ENCODE measurements around the gene KRT17.
"Not testable (repeated sequence)": the region's sequence is repeated elsewhere in the genome, so short reads cannot be mapped to it uniquely, and the experiment has no call there.

Gene KRT17

DNA sequence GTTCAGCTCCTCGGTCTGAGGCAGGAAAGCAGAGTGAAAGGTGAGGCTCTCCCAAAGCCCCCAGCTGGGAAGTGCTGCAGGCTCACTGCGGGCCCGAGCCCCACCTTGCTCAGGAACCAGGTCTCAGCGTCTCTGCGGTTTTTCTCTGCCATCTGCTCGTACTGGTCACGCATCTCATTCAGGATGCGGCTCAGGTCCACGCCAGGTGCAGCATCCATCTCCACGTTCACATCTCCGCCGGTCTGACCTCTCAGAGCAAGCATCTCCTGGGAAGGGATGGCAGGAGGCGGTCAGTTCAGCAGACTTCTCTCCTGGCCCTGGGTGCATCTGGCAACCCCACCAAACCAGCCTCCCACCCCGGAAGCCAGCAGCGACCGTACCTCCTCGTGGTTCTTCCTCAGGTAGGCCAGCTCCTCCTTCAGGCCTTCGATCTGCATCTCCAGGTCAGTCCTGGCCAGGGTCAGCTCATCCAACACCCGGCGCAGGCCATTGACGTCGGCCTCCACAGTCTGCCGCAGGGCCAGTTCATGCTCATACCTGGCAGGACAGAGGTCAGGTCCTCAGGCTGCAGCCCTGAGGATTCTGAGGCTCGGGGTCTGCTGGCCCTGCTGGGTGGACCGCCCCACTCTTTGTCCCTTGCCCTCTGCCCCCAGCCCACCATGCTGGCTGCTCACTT lies 13.3 kb downstream of the KRT17 start:
- peaks cover 18% of the 10 kb centered on the region for H3K9me3 ChIP-seq
- no peak overlapping the region for H3K9ac ChIP-seq
- TF ChIP-seq Cebpa-rat (IDR thresholded peaks at IDR 0.05): no peak
- H3K4me1 ChIP-seq: peaks cover 17% of the 10 kb centered on the region
- H4K20me1 ChIP-seq: no peaks in the 10 kb centered on the region
- H3K27me3 ChIP-seq: no peaks in the 10 kb centered on the region
- H3K4me2 ChIP-seq: no peak overlapping the region
- H3K36me3 ChIP-seq: no peaks in the 10 kb centered on the region
- no peak overlapping the region for H3K27ac ChIP-seq
- H3K4me3 ChIP-seq: no peak overlapping the region

DNA sequence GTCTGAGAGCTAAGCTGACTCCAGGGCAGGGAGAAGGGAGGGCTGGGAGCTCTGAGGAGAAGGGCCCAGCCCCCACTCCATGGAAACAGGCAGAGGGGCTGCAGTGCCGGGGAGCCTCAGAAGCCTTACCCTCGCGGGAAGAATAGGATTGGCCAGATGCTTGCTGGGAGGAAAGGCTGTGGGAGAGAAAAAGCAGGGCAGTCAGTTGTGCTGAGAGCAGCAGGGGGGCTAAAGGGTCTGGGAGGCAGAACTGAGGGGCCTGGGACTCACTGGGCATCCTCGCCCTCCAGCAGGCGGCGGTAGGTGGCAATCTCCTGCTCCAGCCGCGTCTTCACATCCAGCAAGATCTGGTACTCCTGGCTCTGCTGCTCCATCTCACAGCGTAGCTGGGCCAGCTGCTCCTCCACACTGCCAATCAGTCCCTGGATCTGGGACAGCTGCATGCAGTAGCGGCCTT lies 14.3 kb downstream of the KRT17 start:
- not testable (repeated sequence) for H3K27me3 ChIP-seq, H3K9ac ChIP-seq, H3K27ac ChIP-seq, H3K4me2 ChIP-seq, H3K36me3 ChIP-seq, H3K4me3 ChIP-seq, H4K20me1 ChIP-seq
- Histone ChIP-seq H3K9me3 (peaks cover 28% of the 10 kb centered on the region), H3K4me1 (peaks cover 17% of the 10 kb centered on the region)

DNA sequence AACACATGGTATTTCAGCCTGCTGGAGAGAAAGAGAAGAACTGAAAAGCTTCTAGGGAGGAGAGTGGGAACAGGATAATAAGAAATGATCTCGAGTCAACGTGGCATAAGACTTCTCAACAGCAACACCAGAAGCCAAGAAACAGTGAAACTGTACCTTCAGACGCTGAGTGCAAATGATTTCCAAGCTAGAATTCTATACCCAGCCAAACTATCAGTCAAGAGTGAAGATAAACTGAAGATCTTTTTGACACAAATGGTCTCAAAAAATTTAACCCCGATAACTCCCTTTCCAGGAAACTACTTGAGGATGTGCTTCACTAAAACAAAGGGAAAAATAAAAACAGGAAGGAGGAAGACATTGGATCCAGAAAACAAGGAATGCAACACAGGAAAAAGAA lies 17.4 kb downstream of the KRT17 start:
- H4K20me1 ChIP-seq, H3K9ac ChIP-seq, H3K4me2 ChIP-seq, H3K4me3 ChIP-seq, H3K36me3 ChIP-seq, H3K27me3 ChIP-seq, H3K27ac ChIP-seq: not testable (repeated sequence)
- Histone ChIP-seq H3K9me3 (peaks cover 28% of the 10 kb centered on the region), H3K4me1 (peaks cover 17% of the 10 kb centered on the region)

DNA sequence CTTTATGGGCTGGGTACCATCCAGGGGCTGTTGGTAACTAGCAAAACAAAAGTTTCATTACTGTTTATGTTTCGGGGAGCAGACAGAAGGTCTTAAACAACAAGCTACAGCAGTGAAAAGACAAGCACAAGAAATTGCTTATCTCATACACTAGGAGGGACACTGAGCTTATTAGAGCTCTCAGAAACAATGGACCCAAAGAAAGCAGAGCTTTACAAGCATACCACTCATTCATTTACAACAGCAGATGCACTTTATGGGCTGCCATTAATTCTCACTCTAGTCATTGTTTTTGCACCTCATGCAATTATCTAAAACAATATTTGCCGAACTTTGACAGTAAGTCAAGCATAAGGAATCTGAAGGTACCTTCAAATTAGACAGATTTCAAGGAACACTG lies 21.9 kb downstream of the KRT17 start:
- no peak overlapping the region for H3K9ac ChIP-seq
- H4K20me1 ChIP-seq: no peaks in the 10 kb centered on the region
- no peak for TF ChIP-seq Cebpa-rat (IDR thresholded peaks at IDR 0.05)
- no peaks in the 10 kb centered on the region for H3K36me3 ChIP-seq
- no peak overlapping the region for H3K4me2 ChIP-seq
- H3K9me3 ChIP-seq: peaks cover 24% of the 10 kb centered on the region
- no peaks in the 10 kb centered on the region for H3K27me3 ChIP-seq
- H3K4me3 ChIP-seq: no peak overlapping the region
- no peaks in the 10 kb centered on the region for H3K4me1 ChIP-seq
- H3K27ac ChIP-seq: no peak overlapping the region

DNA sequence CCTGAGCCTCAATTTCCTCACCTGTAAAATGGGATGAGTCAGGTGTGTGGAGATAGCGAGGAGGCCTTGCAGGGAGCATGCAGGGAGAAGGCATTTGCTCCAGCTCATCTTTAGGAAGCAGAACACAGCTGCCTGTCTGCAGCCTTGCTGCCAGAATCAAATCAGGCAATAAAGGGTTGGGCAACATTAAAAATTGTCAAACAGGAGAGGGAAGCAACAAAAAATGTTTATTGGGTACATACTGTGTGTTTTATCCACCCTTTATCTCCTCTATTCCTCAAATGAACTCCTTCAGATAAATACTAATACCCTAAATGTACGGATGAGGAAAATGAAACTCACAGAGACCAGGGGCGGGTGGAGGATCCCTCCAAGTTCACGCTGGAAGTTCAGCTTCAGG lies 24.1 kb downstream of the KRT17 start:
- H3K9me3 ChIP-seq: peaks cover 2% of the 10 kb centered on the region; the same call in 1 of the 2 replicates
- H3K27ac ChIP-seq: no peak overlapping the region
- TF ChIP-seq Cebpa-rat (IDR thresholded peaks at IDR 0.05): no peak
- H3K9ac ChIP-seq: no peak overlapping the region
- H3K4me2 ChIP-seq: no peak overlapping the region
- H3K36me3 ChIP-seq: no peaks in the 10 kb centered on the region
- H3K4me3 ChIP-seq: no peak overlapping the region
- H3K4me1 ChIP-seq: no peaks in the 10 kb centered on the region
- no peaks in the 10 kb centered on the region for H4K20me1 ChIP-seq
- H3K27me3 ChIP-seq: no peaks in the 10 kb centered on the region

DNA sequence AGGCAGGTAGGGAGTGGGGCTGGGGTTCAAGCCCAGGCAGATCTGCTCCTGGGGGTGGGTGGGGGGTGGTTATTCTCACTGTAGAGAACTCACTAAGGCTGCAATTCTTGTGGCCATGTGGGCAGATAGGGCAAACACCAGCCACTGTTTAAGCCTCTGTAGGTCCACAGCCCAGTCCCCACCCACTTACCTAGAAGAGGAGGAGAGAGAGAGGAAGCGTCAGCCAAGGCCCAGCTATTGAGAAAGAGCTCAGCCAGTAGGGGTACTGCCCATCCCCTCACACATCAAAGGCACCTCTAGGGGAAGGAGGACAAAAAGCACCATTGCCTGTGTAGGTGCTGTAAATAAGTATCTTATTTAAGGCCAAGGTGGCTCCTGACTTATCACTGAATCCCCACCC lies 24.7 kb downstream of the KRT17 start:
- Histone ChIP-seq H3K4me1 (no peaks in the 10 kb centered on the region), H3K27me3 (no peaks in the 10 kb centered on the region), H3K9ac (no peak overlapping the region), H3K9me3 (no peaks in the 10 kb centered on the region), H3K27ac (no peak overlapping the region), H3K36me3 (no peaks in the 10 kb centered on the region), H3K4me3 (no peak overlapping the region), H4K20me1 (no peaks in the 10 kb centered on the region), H3K4me2 (no peak overlapping the region)
- TF ChIP-seq Cebpa-rat (IDR thresholded peaks at IDR 0.05): no peak

DNA sequence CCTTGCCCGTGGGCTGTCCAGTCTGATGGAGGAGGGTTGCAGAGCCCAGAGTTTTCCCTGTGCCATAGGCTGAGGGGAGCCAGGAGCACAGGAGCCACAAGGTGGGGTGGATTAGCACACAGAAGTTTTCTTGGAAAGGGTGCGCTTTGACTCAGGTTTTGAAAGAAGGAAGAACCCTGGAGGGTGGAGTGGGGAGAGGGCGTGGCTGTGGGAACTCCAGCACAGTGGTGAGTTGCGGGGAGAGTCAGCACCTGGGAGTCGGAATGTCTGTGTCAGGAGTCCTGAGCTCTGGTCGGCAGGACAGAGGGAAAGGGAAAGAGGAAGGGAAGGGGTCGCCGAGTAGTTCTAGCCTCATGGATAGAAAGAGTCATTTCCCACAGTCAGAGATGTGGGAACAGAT lies 28.8 kb downstream of the KRT17 start:
- Histone ChIP-seq H3K9ac (no peak overlapping the region), H3K27ac (no peak overlapping the region), H3K36me3 (no peaks in the 10 kb centered on the region), H3K27me3 (no peaks in the 10 kb centered on the region), H3K4me3 (no peak overlapping the region), H4K20me1 (no peaks in the 10 kb centered on the region), H3K4me2 (no peak overlapping the region), H3K9me3 (no peaks in the 10 kb centered on the region), H3K4me1 (no peaks in the 10 kb centered on the region)
- no peak for TF ChIP-seq Cebpa-rat (IDR thresholded peaks at IDR 0.05)

DNA sequence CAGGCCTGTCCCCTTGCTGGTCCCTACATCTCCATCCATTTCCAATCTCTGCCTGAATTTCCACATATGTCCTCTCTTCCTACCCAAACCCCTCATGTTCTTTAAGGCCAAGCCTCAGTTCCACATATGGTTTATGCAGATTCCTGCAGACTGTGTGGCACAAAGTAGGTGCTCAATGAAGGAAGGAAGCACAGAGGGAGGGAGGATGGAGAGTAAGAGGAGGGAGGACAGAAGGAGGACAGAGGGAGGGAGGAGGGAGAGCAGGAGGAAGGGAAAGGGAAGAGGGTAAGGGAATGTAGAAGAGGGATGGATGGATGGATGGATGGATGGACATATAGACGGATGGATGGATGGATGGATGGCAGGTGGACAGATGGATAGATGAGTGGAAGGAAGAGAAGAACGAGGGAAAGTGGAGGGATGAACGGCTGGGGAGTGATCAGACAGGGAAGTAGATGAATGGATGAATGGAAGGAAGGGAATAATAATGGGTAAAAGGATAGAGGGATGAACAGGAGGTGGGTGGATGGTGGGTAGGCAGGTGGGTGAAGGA lies 29.9 kb downstream of the KRT17 start:
- H3K4me3 ChIP-seq: no peak overlapping the region
- TF ChIP-seq Cebpa-rat (IDR thresholded peaks at IDR 0.05): no peak
- no peaks in the 10 kb centered on the region for H3K4me1 ChIP-seq
- no peaks in the 10 kb centered on the region for H3K36me3 ChIP-seq
- H3K27me3 ChIP-seq: no peaks in the 10 kb centered on the region
- no peak overlapping the region for H3K27ac ChIP-seq
- H3K9me3 ChIP-seq: no peaks in the 10 kb centered on the region
- no peak overlapping the region for H3K9ac ChIP-seq
- no peaks in the 10 kb centered on the region for H4K20me1 ChIP-seq
- no peak overlapping the region for H3K4me2 ChIP-seq

DNA sequence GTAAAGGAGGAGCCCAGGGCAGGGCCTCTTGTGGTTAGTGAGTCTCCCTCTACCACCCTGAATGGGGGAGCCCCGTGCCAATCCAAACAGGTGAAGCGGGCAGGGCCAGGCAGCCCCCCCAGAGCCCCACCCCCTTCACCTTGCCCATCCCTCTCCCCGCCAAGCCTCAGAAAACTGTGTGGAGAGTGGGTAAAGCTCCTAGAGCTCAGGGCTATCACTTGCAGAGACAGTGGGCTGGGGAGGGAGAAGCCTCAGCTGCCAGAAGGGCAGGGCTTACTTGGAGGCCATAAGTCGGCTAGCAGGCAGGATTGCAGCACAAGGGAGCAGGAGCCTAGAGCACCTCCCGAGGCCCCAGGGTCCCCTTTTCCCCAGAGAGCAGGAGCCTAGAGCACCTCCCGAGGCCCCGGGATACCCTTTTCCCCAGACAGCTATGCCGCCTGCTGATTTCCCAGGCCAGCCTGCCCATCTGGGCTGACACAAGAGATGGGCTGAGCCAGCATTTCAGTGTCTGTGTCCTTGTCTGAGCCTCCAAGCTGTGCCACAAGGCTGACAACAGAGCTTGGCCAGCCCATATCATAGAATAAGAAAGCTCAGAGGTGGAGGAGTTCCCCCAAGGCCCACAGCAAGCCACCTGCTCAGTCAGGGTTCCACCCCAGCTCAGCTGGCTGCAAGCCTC lies 30.9 kb downstream of the KRT17 start:
- no peaks in the 10 kb centered on the region for H3K27me3 ChIP-seq
- TF ChIP-seq Cebpa-rat (IDR thresholded peaks at IDR 0.05): no peak
- no peak overlapping the region for H3K4me2 ChIP-seq

DNA sequence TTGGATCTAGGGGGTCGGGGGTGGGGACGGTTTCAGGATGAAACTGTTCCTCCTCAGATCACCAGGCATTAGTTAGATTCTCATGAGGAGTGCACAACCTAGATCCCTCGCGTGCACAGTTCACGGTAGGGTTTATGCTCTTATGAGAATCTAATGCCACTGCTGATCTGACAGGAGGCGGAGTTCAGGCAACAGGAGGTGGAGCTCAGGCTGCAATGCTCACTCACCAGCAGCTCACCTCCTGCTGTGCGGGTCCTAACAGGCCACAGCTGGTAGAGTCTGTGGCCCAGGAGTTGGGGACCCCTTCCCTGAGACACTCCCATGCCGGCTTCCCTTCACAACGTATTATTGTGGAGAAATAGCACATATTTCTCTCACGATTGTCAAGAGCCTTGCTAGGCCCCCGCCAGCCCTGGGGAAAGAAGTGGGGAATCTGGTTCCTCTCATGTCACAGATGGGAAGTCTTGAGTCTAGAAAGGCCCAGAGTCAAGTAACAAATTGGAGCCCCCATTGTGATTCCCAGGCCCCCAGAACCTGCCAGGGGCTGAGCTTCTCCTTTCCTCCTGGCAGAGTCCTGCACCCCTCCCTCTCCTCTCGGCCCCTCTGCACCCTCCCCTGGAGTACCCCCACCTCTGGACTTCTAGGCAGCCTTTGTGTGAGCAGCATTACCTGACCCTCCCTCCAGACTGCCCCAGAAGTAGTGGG lies 31.6 kb downstream of the KRT17 start:
- H3K27me3 ChIP-seq: no peaks in the 10 kb centered on the region
- no peak overlapping the region for H3K4me2 ChIP-seq
- H3K4me3 ChIP-seq: no peak overlapping the region
- no peaks in the 10 kb centered on the region for H3K4me1 ChIP-seq
- no peak overlapping the region for H3K9ac ChIP-seq
- H3K36me3 ChIP-seq: no peaks in the 10 kb centered on the region
- H3K9me3 ChIP-seq: no peaks in the 10 kb centered on the region
- H4K20me1 ChIP-seq: no peaks in the 10 kb centered on the region
- TF ChIP-seq Cebpa-rat (IDR thresholded peaks at IDR 0.05): no peak
- no peak overlapping the region for H3K27ac ChIP-seq

More for the DNA sequence above, 30.9 kb downstream of the KRT17 start:
- Histone ChIP-seq H3K4me1 (no peaks in the 10 kb centered on the region), H3K4me3 (no peak overlapping the region), H3K27ac (no peak overlapping the region), H3K9ac (no peak overlapping the region), H4K20me1 (no peaks in the 10 kb centered on the region), H3K9me3 (no peaks in the 10 kb centered on the region), H3K36me3 (no peaks in the 10 kb centered on the region)
